Measurements from ENCODE around the gene ZNF75A. TPM values are rescaled to one million over a fixed set of nuclear protein-coding genes. Genes with fewer than 3 reads are reported as not detected.

Gene ZNF75A
- polyA plus RNA-seq, 1 donor (not counting 4 experiments of a cell fraction or from before 2014, with no cell fraction given) = 20.8 TPM

- H3K4me3 ChIP-seq (ENCODE audit: control insufficient read depth in 2 of 3, extremely low read depth in 1 of 3, insufficient read depth in 2 of 3, low read depth in 1 of 3, low read length in 3 of 3) = no peak overlapping the region
- H2AFZ ChIP-seq (ENCODE audit: control insufficient read depth, low read length) = no peak overlapping the region
- H4K20me1 ChIP-seq (ENCODE audit: control insufficient read depth, extremely low read depth, insufficient read depth, low read length) = no peaks in the 10 kb centered on the region
- no peaks in the 10 kb centered on the region for H3K27me3 ChIP-seq (ENCODE audit: control insufficient read depth, extremely low read depth, insufficient read depth, low read length)
- no peak overlapping the region for H3K4me2 ChIP-seq (ENCODE audit: control insufficient read depth, extremely low read depth, insufficient read depth, low read depth, low read length)
- no peak for DNase-seq (ENCODE audit: low read depth, low spot score)
- no peaks in the 10 kb centered on the region for H3K36me3 ChIP-seq (ENCODE audit: control insufficient read depth in 2 of 2, extremely low read depth in 1 of 2, insufficient read depth in 2 of 2, low read length in 2 of 2)
- FAIRE-seq = no peak
- H3K79me2 ChIP-seq (ENCODE audit: control insufficient read depth, insufficient read depth, low read length) = no peaks in the 10 kb centered on the region
- H3K9me3 ChIP-seq (ENCODE audit: control insufficient read depth, low read depth, low read length) = no peaks in the 10 kb centered on the region
- TF ChIP-seq CTCF (optimal IDR thresholded peaks at IDR 0.05 in 1 of 3, IDR thresholded peaks at IDR 0.05 in 1 of 3, conservative IDR thresholded peaks at IDR 0.05 in 1 of 3; ENCODE audit: extremely low read depth in 1 of 3, insufficient read depth in 2 of 3, low read length in 3 of 3) = no peak
- no peak for TF ChIP-seq EZH2 (IDR thresholded peaks at IDR 0.05; ENCODE audit: low read length)
- dilution Hi-C loops (cut with MboI; ENCODE audit: extremely low pct_ligation_motif_present, low sequenced_read_pairs) = no loop called here
- peaks cover 6% of the 10 kb centered on the region for H3K4me1 ChIP-seq (ENCODE audit: control insufficient read depth, extremely low read depth, insufficient read depth, low read length)
- H3K9ac ChIP-seq (ENCODE audit: control insufficient read depth, extremely low read depth, insufficient read depth, low read length) = no peak overlapping the region
- H3K27ac ChIP-seq (ENCODE audit: control insufficient read depth, insufficient read depth, low read length) = no peak overlapping the region
- H3K9me1 ChIP-seq (ENCODE audit: control insufficient read depth, extremely low read depth, insufficient read depth, low read length) = no peaks in the 10 kb centered on the region
Measured at GRCh38 chr16:3262517-3262916, 42.8 kb upstream of the ZNF75A start.

- dilution Hi-C loops (cut with MboI; ENCODE audit: extremely low pct_ligation_motif_present, low sequenced_read_pairs) = no loop called here
- H3K9me1 ChIP-seq (ENCODE audit: control insufficient read depth, extremely low read depth, insufficient read depth, low read length) = no peaks in the 10 kb centered on the region
- H3K4me2 ChIP-seq (ENCODE audit: control insufficient read depth, extremely low read depth, insufficient read depth, low read depth, low read length) = peak overlapping the region; percentile 92
- peak overlapping the region; percentile 69 for H3K9ac ChIP-seq (ENCODE audit: control insufficient read depth, extremely low read depth, insufficient read depth, low read length)
- FAIRE-seq (no peak), DNase-seq (ENCODE audit: low read depth, low spot score) (peak; percentile 67)
- H3K27me3 ChIP-seq (ENCODE audit: control insufficient read depth, extremely low read depth, insufficient read depth, low read length) = no peaks in the 10 kb centered on the region
- H3K4me3 ChIP-seq (ENCODE audit: control insufficient read depth in 2 of 3, extremely low read depth in 1 of 3, insufficient read depth in 2 of 3, low read depth in 1 of 3, low read length in 3 of 3) = peak overlapping the region; percentile 62 to 81 (median 74)
- TF ChIP-seq EZH2 (IDR thresholded peaks at IDR 0.05; ENCODE audit: low read length) (no peak), CTCF (optimal IDR thresholded peaks at IDR 0.05 in 1 of 3, IDR thresholded peaks at IDR 0.05 in 1 of 3, conservative IDR thresholded peaks at IDR 0.05 in 1 of 3; ENCODE audit: extremely low read depth in 1 of 3, insufficient read depth in 2 of 3, low read length in 3 of 3) (peak in 1 of 3 experiments; percentile 46)
- no peaks in the 10 kb centered on the region for H3K79me2 ChIP-seq (ENCODE audit: control insufficient read depth, insufficient read depth, low read length)
- H4K20me1 ChIP-seq (ENCODE audit: control insufficient read depth, extremely low read depth, insufficient read depth, low read length) = no peaks in the 10 kb centered on the region
- H3K9me3 ChIP-seq (ENCODE audit: control insufficient read depth, low read depth, low read length) = no peaks in the 10 kb centered on the region
- no peaks in the 10 kb centered on the region for H3K36me3 ChIP-seq (ENCODE audit: control insufficient read depth in 2 of 2, extremely low read depth in 1 of 2, insufficient read depth in 2 of 2, low read length in 2 of 2)
- peak overlapping the region; percentile 93 for H2AFZ ChIP-seq (ENCODE audit: control insufficient read depth, low read length)
- H3K27ac ChIP-seq (ENCODE audit: control insufficient read depth, insufficient read depth, low read length) = peak overlapping the region; percentile 68
- H3K4me1 ChIP-seq (ENCODE audit: control insufficient read depth, extremely low read depth, insufficient read depth, low read length) = peaks cover 6% of the 10 kb centered on the region
Measured at GRCh38 chr16:3264137-3265036, 40.9 kb upstream of the ZNF75A start.

All from keratinocyte (primary cell).